Measurements from ENCODE around the gene EGFL6.
"Not testable (repeated sequence)": the region's sequence is repeated elsewhere in the genome, so short reads cannot be mapped to it uniquely, and the experiment has no call there.

EGFL6 gene

DNA sequence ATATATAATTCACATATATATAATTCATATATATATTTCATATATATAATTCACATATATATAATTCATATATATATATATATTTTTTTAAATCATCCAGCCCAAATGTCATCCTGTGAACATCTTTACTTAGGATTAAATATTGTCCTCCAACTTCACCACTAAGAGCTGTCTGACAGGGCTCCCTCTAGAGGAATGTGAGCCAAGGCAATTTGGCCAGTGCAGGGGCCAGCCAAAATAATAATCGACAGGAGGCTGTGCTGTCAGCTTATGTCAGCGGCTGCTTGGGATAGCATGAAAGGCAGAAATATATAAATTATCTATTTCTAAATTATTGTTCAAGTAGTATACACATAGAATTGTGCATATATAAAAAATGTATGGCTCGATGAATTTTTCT is 29.5 kb downstream of the EGFL6 start:
- no peak for DNase-seq

DNA sequence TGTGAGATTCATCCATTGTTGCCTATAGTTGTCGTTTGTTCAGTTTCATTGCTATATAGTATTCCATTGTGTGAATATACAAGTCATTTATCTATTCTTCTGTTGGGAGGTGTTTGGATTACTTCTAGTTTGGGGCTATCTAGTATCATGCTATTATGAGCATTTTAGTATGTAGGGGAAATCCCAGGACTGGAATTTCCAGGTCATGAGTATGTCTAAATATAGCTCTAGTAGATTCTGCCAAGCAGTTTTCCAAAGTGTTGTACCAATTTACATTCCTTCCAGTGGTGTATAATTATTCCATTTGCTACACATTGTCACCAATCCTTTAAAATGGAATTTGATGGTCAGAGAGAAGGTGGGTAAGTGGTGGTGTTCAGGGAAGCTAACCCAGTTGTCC is 30.1 kb downstream of the EGFL6 start:
- no peak for DNase-seq

- no peak for DNase-seq
Observed at GRCh38 chrX:13605611-13606010, 36.2 kb downstream of the EGFL6 start.

- no peak for DNase-seq
Observed at GRCh38 chrX:13607331-13607995, 38.1 kb downstream of the EGFL6 start.

DNA sequence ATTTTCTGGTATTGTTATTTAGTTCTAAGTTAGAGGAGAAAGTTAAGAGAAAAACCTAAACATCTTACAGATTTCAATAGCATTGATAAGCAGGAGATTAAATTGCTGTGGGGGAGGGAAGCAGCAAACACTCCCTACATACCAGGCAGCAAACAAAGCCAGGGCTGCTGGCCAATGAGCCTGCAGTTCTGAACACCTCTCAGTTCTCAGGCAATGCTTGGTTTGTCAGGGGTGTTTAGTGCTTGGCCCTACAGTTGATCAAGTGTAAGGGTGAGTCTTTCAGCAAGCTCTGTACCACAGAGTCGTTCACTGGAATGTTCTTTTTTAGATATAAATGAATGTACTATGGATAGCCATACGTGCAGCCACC is 38.6 kb downstream of the EGFL6 start:
- DNase-seq: no peak

- DNase-seq: no peak
Observed at GRCh38 chrX:13614154-13614553, 44.8 kb downstream of the EGFL6 start.

DNA sequence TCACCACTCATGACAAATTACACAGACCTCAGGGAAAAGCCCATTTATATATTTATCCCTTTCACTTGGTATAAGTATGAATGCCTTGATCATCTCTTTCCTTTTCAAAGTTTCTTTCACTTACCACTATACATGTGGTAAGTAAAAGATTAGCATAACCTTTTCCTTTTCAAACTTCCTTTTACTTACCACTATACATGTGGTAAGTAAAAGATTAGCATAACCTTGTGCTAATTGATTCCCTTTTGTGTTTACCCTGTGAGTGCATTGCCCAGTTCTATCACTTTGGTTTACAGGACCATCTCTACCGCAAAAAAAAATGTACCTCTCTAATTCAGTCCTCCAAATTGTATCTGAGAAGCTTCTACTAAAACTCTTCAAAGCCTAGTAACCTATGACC is 50.8 kb downstream of the EGFL6 start:
- no peak for DNase-seq

DNA sequence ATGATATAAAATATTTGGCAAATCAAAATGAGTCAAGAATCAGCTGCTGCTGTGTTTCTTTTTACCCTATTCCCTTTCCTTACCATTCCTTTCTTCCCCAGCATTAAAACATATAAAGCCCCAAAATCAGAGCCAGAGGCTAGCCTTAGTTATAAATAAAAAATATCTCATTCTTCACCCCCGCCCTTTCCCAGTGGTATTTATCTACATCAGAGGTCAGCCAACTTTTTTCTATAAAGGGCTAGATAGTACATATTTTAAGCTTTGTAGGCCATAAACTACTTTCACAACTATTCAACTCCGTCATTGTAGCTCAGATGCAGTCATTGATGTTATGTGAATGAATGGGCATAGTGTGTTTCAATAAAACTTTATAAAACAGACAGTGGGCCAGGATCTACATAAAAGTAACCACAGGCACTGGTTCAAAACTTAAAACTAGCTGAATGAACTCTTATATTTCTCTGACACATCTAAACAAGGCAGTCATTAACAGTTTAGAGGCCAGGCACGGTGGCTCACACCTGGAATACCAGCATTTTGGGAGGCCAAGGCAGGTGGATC is 53.1 kb downstream of the EGFL6 start:
- DNase-seq: no peak

GRCh38 chrX:13627306-13627705 is 57.9 kb downstream of the EGFL6 start:
- DNase-seq: no peak

DNA sequence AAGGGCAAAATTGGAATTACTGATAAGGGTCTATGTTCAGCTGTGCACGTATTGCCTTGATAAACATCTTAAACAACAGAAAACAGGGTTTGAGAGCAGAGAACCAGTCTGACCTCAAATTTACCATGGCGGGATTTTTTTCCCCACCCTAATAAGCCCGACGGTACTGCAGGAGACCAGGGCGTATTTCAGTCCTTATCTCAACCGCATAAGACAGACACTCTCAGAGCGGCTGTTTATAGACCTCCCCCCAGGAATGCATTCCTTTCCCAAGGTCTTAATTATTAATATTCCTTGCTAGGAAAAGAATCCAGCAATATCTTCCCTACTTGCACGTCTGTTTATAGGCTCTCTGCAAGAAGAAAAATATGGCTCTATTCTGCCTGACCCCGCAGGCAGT is 67.8 kb downstream of the EGFL6 start:
- DNase-seq: not testable (repeated sequence)

DNA sequence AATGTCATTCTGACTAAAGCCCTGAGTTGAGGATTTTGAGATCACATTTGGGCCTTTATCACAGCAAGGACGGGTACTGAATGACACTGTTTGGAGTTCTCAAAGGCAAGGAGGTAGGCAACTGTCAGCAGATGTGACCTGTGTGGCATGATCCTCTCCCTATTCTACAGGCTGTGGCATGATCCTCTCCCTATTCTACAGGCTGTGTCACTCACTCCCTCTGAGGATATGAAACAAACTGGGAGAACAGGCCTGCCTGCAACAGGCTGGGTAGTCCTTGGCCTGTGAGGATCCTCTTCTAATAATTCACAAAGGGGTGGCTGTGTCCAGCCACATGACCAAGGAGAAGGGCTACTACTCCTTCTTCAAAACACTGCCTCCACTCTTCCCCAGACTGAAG is 68.6 kb downstream of the EGFL6 start:
- DNase-seq: no peak

GRCh38 chrX:13638826-13639225 is 69.4 kb downstream of the EGFL6 start:
- no peak for DNase-seq

- DNase-seq: not testable (repeated sequence)
Observed at GRCh38 chrX:13641684-13642083, 72.3 kb downstream of the EGFL6 start.

GRCh38 chrX:13645464-13646153 is 76.2 kb downstream of the EGFL6 start:
- DNase-seq: no peak

- DNase-seq: no peak
Observed at GRCh38 chrX:13646154-13646549, 76.8 kb downstream of the EGFL6 start.

- DNase-seq: no peak
Observed at GRCh38 chrX:13647709-13648212, 78.4 kb downstream of the EGFL6 start.

DNA sequence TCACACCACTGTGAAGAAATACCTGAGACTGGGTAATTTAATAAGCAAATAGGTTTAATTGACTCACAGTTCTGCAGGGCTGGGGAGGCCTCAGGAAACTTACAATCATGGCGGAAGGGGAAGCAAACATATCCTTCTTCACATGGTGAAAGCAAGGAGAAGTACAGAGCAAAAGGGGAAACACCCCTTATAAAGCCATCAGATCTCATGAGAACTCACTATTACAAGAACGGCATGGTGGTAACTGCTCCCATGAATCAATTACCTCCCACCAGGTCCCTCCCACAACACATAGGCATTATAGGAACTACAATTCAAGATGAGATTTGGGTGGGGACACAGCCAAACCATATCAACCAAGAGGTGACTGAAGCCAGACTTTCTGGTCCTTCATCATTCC is 78.9 kb downstream of the EGFL6 start:
- DNase-seq: not testable (repeated sequence)

- no peak for DNase-seq
Observed at GRCh38 chrX:13649838-13650237, 80.4 kb downstream of the EGFL6 start.

- DNase-seq: no peak
Observed at GRCh38 chrX:13650318-13650717, 80.9 kb downstream of the EGFL6 start.

- DNase-seq: no peak
Observed at GRCh38 chrX:13651150-13651549, 81.7 kb downstream of the EGFL6 start.

- DNase-seq: no peak
Observed at GRCh38 chrX:13652287-13652793, 82.9 kb downstream of the EGFL6 start.

GRCh38 chrX:13652850-13653693 is 83.7 kb downstream of the EGFL6 start, which contains the start of gene TCEANC:
Gene TCEANC, plus strand, starts transcription at chrX:13653141. Its CDS starts 9,368 bp downstream, at chrX:13662509.
- peak; percentile 88 for DNase-seq

GRCh38 chrX:13654116-13654515 is 84.7 kb downstream of the EGFL6 start:
- no peak for DNase-seq

Data from NCI-H1417 treated with DMSO at 0.1 percent for 48 hours (cell line).